H1 (cell line): ENCODE data around the gene SFMBT2. TPM values are rescaled to one million over a fixed set of nuclear protein-coding genes. Genes with fewer than 3 reads are reported as not detected.

ENCODE experiments used
- CTCF ChIA-PET: fragments of 300-600 bp; sonication (Branson Sonifier 250); formaldehyde crosslinking; loops from one replicate; lab custom pipeline; 2021; ENCODE audit not compliant: partially characterized antibody; lab: Charles Lee
- POLR2A ChIA-PET: fragments of 300-600 bp; sonication (Branson Sonifier 250); formaldehyde crosslinking; loops from one replicate; lab custom pipeline; 2021; ENCODE audit warnings: inconsistent platforms; ENCODE audit not compliant: partially characterized antibody; lab: Charles Lee
- DNase-seq, 2 experiments: peaks; one replicate each; pipeline versions ENCODE4 v3.0.0 to v3.0.0-alpha.2; 2010 to 2022; ENCODE audit warnings: low spot score in 2 of 2, low read depth in 1 of 2, mixed read lengths in 1 of 2
- FAIRE-seq: peaks from 2 replicates; lab custom pipeline; 2011; peaks lifted over from hg19 to GRCh38; lab: Jason Lieb, UNC
- H2AFZ ChIP-seq: 2 replicates; pipeline ENCODE4 v1.8.1; 2012; ENCODE audit warnings: low read length, inconsistent platforms
- H2AK5ac ChIP-seq: 2 replicates; pipeline ENCODE4 v1.6.1; 2013; ENCODE audit warnings: low read depth, low read length
- H2BK120ac ChIP-seq: replicated peaks from 2 replicates; pipeline ENCODE3; 2013; ENCODE audit warnings: low read depth, low read length, inconsistent platforms
- H2BK12ac ChIP-seq: 2 replicates; pipeline ENCODE4 v1.6.1; 2013; ENCODE audit warnings: low read depth, low read length
- H2BK15ac ChIP-seq: 2 replicates; pipeline ENCODE4 v1.6.1; 2013; ENCODE audit warnings: low read length
- H2BK20ac ChIP-seq: 2 replicates; pipeline ENCODE4 v1.6.1; 2013; ENCODE audit warnings: low read length
- H2BK5ac ChIP-seq: 2 replicates; pipeline ENCODE4 v1.6.1; 2013; ENCODE audit warnings: low read depth, low read length
- H3K14ac ChIP-seq: 2 replicates; pipeline ENCODE4 v1.6.1; 2013; ENCODE audit warnings: inconsistent platforms; ENCODE audit not compliant: insufficient read length
- H3K18ac ChIP-seq: 2 replicates; pipeline ENCODE4 v1.6.1; 2013; ENCODE audit warnings: low read length; ENCODE audit errors: extremely low read depth
- H3K23ac ChIP-seq: 2 replicates; pipeline ENCODE4 v1.6.1; 2013; ENCODE audit warnings: inconsistent platforms; ENCODE audit not compliant: insufficient read length
- H3K23me2 ChIP-seq: 2 replicates; pipeline ENCODE4 v1.6.1; 2013; ENCODE audit warnings: low read depth, low read length
- H3K27ac ChIP-seq: 2 replicates; pipeline ENCODE4 v1.6.1; 2011; ENCODE audit warnings: low read depth, low read length, inconsistent platforms
- H3K27me3 ChIP-seq, 4 experiments: replicated peaks in 1 of 4; 1 replicate in 1 of 4; 2 replicates in 3 of 4; pipeline versions ENCODE4 v1.6.1 to v1.8.1; 2011 to 2013; ENCODE audit warnings: low read length in 3 of 4, mild to moderate bottlenecking in 3 of 4, inconsistent platforms in 2 of 4, mixed read lengths in 2 of 4, moderate library complexity in 1 of 4; ENCODE audit not compliant: control insufficient read depth in 3 of 4, insufficient read depth in 3 of 4; ENCODE audit errors: extremely low read depth in 1 of 4
- H3K36me3 ChIP-seq, 4 experiments: 2 replicates each; pipeline versions ENCODE4 v1.6.1 to v1.8.1; 2011 to 2013; ENCODE audit warnings: mild to moderate bottlenecking in 4 of 4, low read length in 3 of 4, moderate library complexity in 2 of 4, control low read depth in 1 of 4, inconsistent platforms in 1 of 4; ENCODE audit not compliant: insufficient read depth in 4 of 4, control insufficient read depth in 2 of 4
- H3K4ac ChIP-seq: replicated peaks from 2 replicates; pipeline ENCODE3; 2013; ENCODE audit warnings: low read length, low read depth, mixed read lengths, inconsistent platforms; ENCODE audit not compliant: insufficient read length
- H3K4me1 ChIP-seq, 4 experiments: replicated peaks in 1 of 4; 1 replicate in 1 of 4; 2 replicates in 3 of 4; pipeline versions ENCODE4 v1.6.1 to v1.8.1; 2011 to 2013; ENCODE audit warnings: low read length in 3 of 4, inconsistent platforms in 2 of 4, mixed read lengths in 1 of 4; ENCODE audit not compliant: insufficient read depth in 4 of 4, control insufficient read depth in 3 of 4
- H3K4me2 ChIP-seq, 2 experiments: 2 replicates each; pipeline versions ENCODE4 v1.6.1 to v1.8.1; 2011 to 2013; ENCODE audit warnings: low read depth in 2 of 2, low read length in 2 of 2, control low read depth in 1 of 2, inconsistent platforms in 1 of 2, mild to moderate bottlenecking in 1 of 2; ENCODE audit not compliant: insufficient read depth in 1 of 2
- H3K4me3 ChIP-seq, 4 experiments: fragments of 200-600, 300-600 bp in 1 of 4; sonication (generic), shearing (Covaris generic), sonication (Bioruptor Twin) in 1 of 4; 2 replicates each; pipeline versions ENCODE4 v1.5.1 to v1.8.1; 2011 to 2016; ENCODE audit warnings: low read length in 4 of 4, low read depth in 3 of 4, control low read depth in 2 of 4, inconsistent platforms in 2 of 4, mild to moderate bottlenecking in 2 of 4, mixed read lengths in 1 of 4, moderate library complexity in 1 of 4; ENCODE audit not compliant: insufficient read depth in 2 of 4; ENCODE audit errors: extremely low read depth in 1 of 4
- H3K56ac ChIP-seq: replicated peaks from 2 replicates; pipeline ENCODE3; 2013; ENCODE audit warnings: low read depth, mild to moderate bottlenecking, mixed read lengths, low read length, inconsistent platforms; ENCODE audit not compliant: insufficient read length
- H3K79me1 ChIP-seq: 2 replicates; pipeline ENCODE4 v1.6.1; 2013; ENCODE audit warnings: low read depth, low read length, control low read depth
- H3K79me2 ChIP-seq, 2 experiments: 2 replicates each; pipeline versions ENCODE4 v1.6.1 to v1.8.1; 2012 to 2013; ENCODE audit warnings: low read length in 2 of 2, mild to moderate bottlenecking in 2 of 2, inconsistent platforms in 1 of 2; ENCODE audit not compliant: insufficient read depth in 2 of 2, control insufficient read depth in 1 of 2
- H3K9ac ChIP-seq, 4 experiments: replicated peaks in 1 of 4; 1 replicate in 1 of 4; 2 replicates in 3 of 4; pipeline versions ENCODE4 v1.6.1 to v1.8.1; 2011 to 2013; ENCODE audit warnings: low read depth in 3 of 4, low read length in 3 of 4, control low read depth in 2 of 4, mild to moderate bottlenecking in 2 of 4, moderate library complexity in 2 of 4, inconsistent platforms in 1 of 4; ENCODE audit errors: extremely low read depth in 1 of 4
- H3K9me3 ChIP-seq, 2 experiments: 2 replicates each; pipeline versions ENCODE4 v1.6.1 to v1.8.1; 2012 to 2013; ENCODE audit warnings: mild to moderate bottlenecking in 2 of 2, moderate library complexity in 2 of 2, control low read depth in 1 of 2, inconsistent platforms in 1 of 2, low read depth in 1 of 2, low read length in 1 of 2, mixed read lengths in 1 of 2; ENCODE audit not compliant: insufficient read depth in 2 of 2
- H4K20me1 ChIP-seq, 2 experiments: replicated peaks in 1 of 2; 2 replicates each; pipeline versions ENCODE3 to v1.8.1; 2011 to 2013; ENCODE audit warnings: inconsistent platforms in 2 of 2, low read length in 2 of 2, mild to moderate bottlenecking in 1 of 2; ENCODE audit not compliant: insufficient read depth in 2 of 2, control insufficient read depth in 1 of 2
- H4K5ac ChIP-seq: 2 replicates; pipeline ENCODE4 v1.6.1; 2013; ENCODE audit warnings: low read length, low read depth, mixed read lengths, inconsistent platforms; ENCODE audit not compliant: insufficient read length
- H4K8ac ChIP-seq: 2 replicates; pipeline ENCODE4 v1.8.0; 2013; ENCODE audit warnings: mild to moderate bottlenecking, moderate library complexity, low read length, inconsistent platforms; ENCODE audit not compliant: insufficient read depth; ENCODE audit errors: extremely low read depth
- H4K91ac ChIP-seq: replicated peaks from 2 replicates; pipeline ENCODE3; 2013; ENCODE audit warnings: low read length, mixed read lengths, inconsistent platforms; ENCODE audit not compliant: insufficient read length
- KDM5A ChIP-seq: fragments of 200-600 bp; IDR thresholded peaks from 2 replicates; pipeline ENCODE4 v1.7.1; 2012; ENCODE audit warnings: mild to moderate bottlenecking, low read length, inconsistent platforms, mixed read lengths
- TBP ChIP-seq: IDR thresholded peaks from 2 replicates; pipeline ENCODE4 v1.6.1; 2011; ENCODE audit warnings: low read depth, low read length, improper control_type of control experiment
- WGBS, 2 experiments: shearing (Covaris generic) in 1 of 2; methylation state at CpG; one replicate each; pipeline versions ENCODE4 v1.1.6 to v1.1.7; 2013 to 2015; ENCODE audit warnings: low lambda C conversion rate in 2 of 2, mixed read lengths in 2 of 2, inconsistent platforms in 1 of 2, low coverage in 1 of 2, missing lambda C conversion rate in 1 of 2; ENCODE audit not compliant: insufficient replicate concordance in 2 of 2, insufficient coverage in 1 of 2, insufficient read length in 1 of 2; ENCODE audit errors: extremely low coverage in 1 of 2, missing lambda C conversion rate in 1 of 2; 5-methylcytosine and 5-hydroxymethylcytosine counted together
- polyA plus RNA-seq, 7 experiments: library from polyadenylated mRNA; depleted of rRNA in 3 of 7; stranded (reverse) in 5 of 7; unstranded in 2 of 7; fragments of >200 nt in 5 of 7; fragments of 200-250 nt in 2 of 7; gene quantifications; 1 replicate in 5 of 7; 2 replicates in 1 of 7; 4 replicates in 1 of 7; pipeline versions ENCODE4 v1.2.1 to v1.2.3, GENCODE V29; 2011 to 2013; ENCODE audit warnings: missing spikeins in 2 of 7, mixed read lengths in 2 of 7
- total RNA-seq: library from RNA; stranded (reverse); fragmentation: NEBNext Ultra II Directional; extraction: Animal tissue kit (Norgen Biotek cat#: 25700); gene quantifications from 2 replicates; pipeline ENCODE4 v1.2.1, GENCODE V29; 2021

The SFMBT2 gene
- total and polyA plus RNA-seq, 2 of the 8 experiments (the other 6 are each of a cell fraction or from before 2014, with no cell fraction given): 2.9 to 11.0 TPM

DNA sequence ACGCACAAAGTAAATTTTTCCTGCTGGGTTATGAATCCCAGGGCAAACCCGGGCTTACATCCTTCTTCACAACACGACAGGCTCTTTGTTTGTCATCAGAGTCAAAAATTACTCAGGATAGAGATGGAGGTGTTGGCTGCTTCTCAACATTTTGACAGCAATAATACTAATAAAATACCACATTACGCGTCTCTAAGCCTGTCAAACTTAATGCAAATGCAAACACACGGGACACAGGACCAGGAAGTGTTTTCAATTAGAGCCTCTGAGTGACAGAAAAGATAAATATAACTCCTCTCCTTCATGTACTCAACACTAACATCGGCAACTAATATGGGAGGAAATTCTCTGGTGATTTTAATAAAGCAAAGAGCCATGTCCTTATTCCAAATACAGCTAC lies 128.4 kb downstream of the SFMBT2 start:
- Histone ChIP-seq H3K27ac (no peak overlapping the region), H3K9me3 (no peaks in the 10 kb centered on the region), H3K56ac (no peak overlapping the region), H3K9ac (no peak overlapping the region), H2BK12ac (no peak overlapping the region), H3K4me3 (no peak overlapping the region), H3K23ac (no peak overlapping the region)
- WGBS, 2 experiments: 89% methylated on average over 7 of the region's 7 CpGs; no CpG with 5 or more reads in 1 of the 2 experiments
- no peak for DNase-seq
- TF ChIP-seq TBP (no peak), KDM5A (no peak)
- TF ChIP-seq, all 59 proteins: peak for 0
- Histone ChIP-seq H2AFZ (no peak overlapping the region), H4K5ac (no peak overlapping the region), H2BK15ac (no peak overlapping the region), H4K91ac (no peak overlapping the region), H2BK120ac (no peak overlapping the region), H3K79me2 (0 out of 4 replicates have a peak, but pooled peaks cover 0 to 1% of the 10 kb centered on the region in 2 experiments), H3K4ac (no peak overlapping the region), H3K36me3 (no peaks in the 10 kb centered on the region; a peak in 2 of 8 replicates), H3K14ac (no peak overlapping the region), H2BK20ac (no peak overlapping the region), H2AK5ac (no peak overlapping the region), H3K79me1 (peaks cover 1% of the 10 kb centered on the region; the same call in 1 of the 2 replicates), H3K4me1 (no peaks in the 10 kb centered on the region), H4K20me1 (no peaks in the 10 kb centered on the region), H3K18ac (no peak overlapping the region), H3K23me2 (peaks cover 2% of the 10 kb centered on the region; the same call in 1 of the 2 replicates), H3K4me2 (no peak overlapping the region), H3K27me3 (no peaks in the 10 kb centered on the region), H2BK5ac (no peak overlapping the region), H4K8ac (no peak overlapping the region)
- POLR2A ChIA-PET: no interaction called here
- CTCF ChIA-PET: interaction anchor here (1.0 kb wide), 1 partner anchor 11 kb away, joined by 4 read pairs; no protein-coding TSS in a partner anchor
- no peak for FAIRE-seq
